PC-3 (cell line): ENCODE measurements around the gene SERPINB6. TPM values are rescaled to one million over a fixed set of nuclear protein-coding genes. Genes with fewer than 3 reads are reported as not detected.

ENCODE experiments used
- ATAC-seq: fragments of 200-7000 bp; cut with Tn5 transposase; 2 replicates; pipeline ENCODE4 v1.9.1; 2020; ENCODE audit warnings: mild to moderate bottlenecking, moderate library complexity
- BruUV-seq: library from RNA; stranded (reverse); fragments of 400-500 nt; replicated peaks from 2 replicates; lab custom pipeline; 2021; lab: Mats Ljungman, UMichigan
- CTCF ChIA-PET: fragments of 300-600 bp; sonication (Branson Sonifier 250); formaldehyde crosslinking; loops from one replicate; lab custom pipeline; 2022; ENCODE audit warnings: antibody characterized with exemption; lab: Charles Lee
- POLR2A ChIA-PET: fragments of 300-600 bp; sonication (Branson Sonifier 250); formaldehyde crosslinking; loops from one replicate; lab custom pipeline; 2022; ENCODE audit warnings: antibody characterized with exemption; ENCODE audit not compliant: unreplicated experiment; lab: Charles Lee
- DNase-seq: peaks from one replicate; pipeline ENCODE4 v3.0.0-alpha.2; 2015
- H2AFZ ChIP-seq: fragments of 300-600 bp; sonication (generic); 2 replicates; pipeline ENCODE4 v1.6.0; 2016; ENCODE audit warnings: antibody characterized with exemption, low read length
- H3F3A ChIP-seq: fragments of 300-600 bp; sonication (generic); one replicate; pipeline ENCODE4 v1.6.0; 2017; ENCODE audit warnings: antibody characterized with exemption, low read length, control low read depth, mild to moderate bottlenecking; ENCODE audit not compliant: unreplicated experiment
- H3K27ac ChIP-seq: fragments of 300-600 bp; sonication (generic); 2 replicates; pipeline ENCODE4 v1.5.1; 2016; ENCODE audit warnings: mild to moderate bottlenecking, low read length
- H3K27me3 ChIP-seq: fragments of 300-600 bp; sonication (generic); 2 replicates; pipeline ENCODE4 v1.6.1; 2016; ENCODE audit warnings: low read length, mixed read lengths
- H3K36me3 ChIP-seq: fragments of 300-600 bp; sonication (generic); 2 replicates; pipeline ENCODE4 v1.6.1; 2016; ENCODE audit warnings: low read depth, mixed run types, low read length, mixed read lengths
- H3K4me1 ChIP-seq: fragments of 300-600 bp; sonication (generic); 2 replicates; pipeline ENCODE4 v1.5.1; 2016; ENCODE audit warnings: low read length; ENCODE audit not compliant: insufficient read depth
- H3K4me2 ChIP-seq: fragments of 300-600 bp; sonication (generic); 2 replicates; pipeline ENCODE4 v1.6.0; 2016; ENCODE audit warnings: low read length
- H3K4me3 ChIP-seq: fragments of 300-600 bp; sonication (generic); 2 replicates; pipeline ENCODE4 v1.5.1; 2016; ENCODE audit warnings: mild to moderate bottlenecking, low read length, mixed read lengths
- H3K79me2 ChIP-seq: fragments of 300-600 bp; sonication (generic); 2 replicates; pipeline ENCODE4 v1.6.1; 2017; ENCODE audit warnings: low read length, mixed read lengths
- H3K9ac ChIP-seq: fragments of 300-600 bp; sonication (generic); 2 replicates; pipeline ENCODE4 v1.6.0; 2016; ENCODE audit warnings: mild to moderate bottlenecking, low read length
- H3K9me2 ChIP-seq: fragments of 300-600 bp; sonication (generic); replicated peaks from 2 replicates; pipeline ENCODE4 v1.6.1; 2016; ENCODE audit warnings: mixed run types, low read length, mixed read lengths
- H3K9me3 ChIP-seq: fragments of 300-600 bp; sonication (generic); 2 replicates; pipeline ENCODE4 v1.6.1; 2016; ENCODE audit warnings: low read length, mixed read lengths
- H4K20me1 ChIP-seq: fragments of 300-600 bp; sonication (generic); 2 replicates; pipeline ENCODE4 v1.6.1; 2016; ENCODE audit warnings: low read length, mixed read lengths
- EZH2 ChIP-seq: fragments of 300-600 bp; sonication (generic); IDR thresholded peaks from one replicate; pipeline ENCODE4 v1.6.1; 2017; ENCODE audit warnings: antibody characterized with exemption, mild to moderate bottlenecking, low read length; ENCODE audit not compliant: unreplicated experiment
- EZH2phosphoT487 ChIP-seq: fragments of 300-600 bp; sonication (generic); IDR thresholded peaks from 2 replicates; pipeline ENCODE4 v1.6.1; 2018; ENCODE audit warnings: mild to moderate bottlenecking, antibody characterized with exemption, low read length, borderline replicate concordance
- intact Hi-C: fragments of 100-400 bp; cut with micrococcal nuclease; formaldehyde crosslinking; loops from 2 replicates; pipeline ENCODE4 v1.9.0; 2023
- total RNA-seq: library from RNA; depleted of rRNA; stranded (reverse); fragments of >200 nt; gene quantifications from 2 replicates; pipeline ENCODE4 v1.2.3, GENCODE V29; 2014
- TF ChIP-seq, protein P1 (sequence below): fragments of 300-600 bp; sonication (generic); conservative IDR thresholded peaks from 2 replicates; pipeline ENCODE4 v1.5.1; 2017; ENCODE audit warnings: antibody characterized with exemption, low read depth, mild to moderate bottlenecking, low read length

Gene SERPINB6
- total RNA-seq, 1 experiment from 2014 or later = 119 TPM

DNA sequence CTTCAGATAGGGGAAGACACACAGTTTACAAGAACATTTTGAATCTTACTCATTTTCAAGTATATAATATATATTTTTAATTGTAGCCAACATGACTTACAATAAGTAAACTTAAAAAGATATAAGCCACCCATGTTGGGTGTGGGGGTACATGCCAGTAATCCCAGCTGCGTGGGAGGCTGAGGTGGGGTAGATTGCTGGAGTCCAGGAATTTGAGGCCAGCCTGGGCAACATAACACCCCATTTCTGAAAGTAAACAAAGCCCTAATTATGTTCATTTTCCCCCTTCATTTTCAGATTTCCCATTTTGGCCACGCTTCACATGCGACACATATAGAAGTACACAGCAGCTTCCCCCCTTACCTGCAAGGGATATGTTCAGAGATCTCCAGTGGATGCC lies 30.5 kb downstream of the SERPINB6 start:
- intact Hi-C loops = no loop called here
- no TSS peak for BruUV-seq
- ChIA-PET CTCF (no interaction called here), POLR2A (no interaction called here)
- H3K9ac ChIP-seq = no peak overlapping the region
- no peak overlapping the region for H3K4me2 ChIP-seq
- no peaks in the 10 kb centered on the region for H4K20me1 ChIP-seq
- no peak overlapping the region for H3K27ac ChIP-seq
- H3K27me3 ChIP-seq = no peaks in the 10 kb centered on the region
- no peaks in the 10 kb centered on the region for H3K36me3 ChIP-seq
- H3K9me2 ChIP-seq = no peaks in the 10 kb centered on the region
- DNase-seq (no peak), ATAC-seq (no peak)
- no peaks in the 10 kb centered on the region for H3K9me3 ChIP-seq
- no peak overlapping the region for H2AFZ ChIP-seq
- H3K79me2 ChIP-seq = no peaks in the 10 kb centered on the region
- no peak overlapping the region for H3K4me3 ChIP-seq
- H3F3A ChIP-seq = no peaks in the 10 kb centered on the region
- H3K4me1 ChIP-seq = no peaks in the 10 kb centered on the region
- TF ChIP-seq EZH2phosphoT487 = no peak
- TF ChIP-seq, protein P1, sequence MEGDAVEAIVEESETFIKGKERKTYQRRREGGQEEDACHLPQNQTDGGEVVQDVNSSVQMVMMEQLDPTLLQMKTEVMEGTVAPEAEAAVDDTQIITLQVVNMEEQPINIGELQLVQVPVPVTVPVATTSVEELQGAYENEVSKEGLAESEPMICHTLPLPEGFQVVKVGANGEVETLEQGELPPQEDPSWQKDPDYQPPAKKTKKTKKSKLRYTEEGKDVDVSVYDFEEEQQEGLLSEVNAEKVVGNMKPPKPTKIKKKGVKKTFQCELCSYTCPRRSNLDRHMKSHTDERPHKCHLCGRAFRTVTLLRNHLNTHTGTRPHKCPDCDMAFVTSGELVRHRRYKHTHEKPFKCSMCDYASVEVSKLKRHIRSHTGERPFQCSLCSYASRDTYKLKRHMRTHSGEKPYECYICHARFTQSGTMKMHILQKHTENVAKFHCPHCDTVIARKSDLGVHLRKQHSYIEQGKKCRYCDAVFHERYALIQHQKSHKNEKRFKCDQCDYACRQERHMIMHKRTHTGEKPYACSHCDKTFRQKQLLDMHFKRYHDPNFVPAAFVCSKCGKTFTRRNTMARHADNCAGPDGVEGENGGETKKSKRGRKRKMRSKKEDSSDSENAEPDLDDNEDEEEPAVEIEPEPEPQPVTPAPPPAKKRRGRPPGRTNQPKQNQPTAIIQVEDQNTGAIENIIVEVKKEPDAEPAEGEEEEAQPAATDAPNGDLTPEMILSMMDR = no peak
- TF ChIP-seq EZH2 = no peak

DNA sequence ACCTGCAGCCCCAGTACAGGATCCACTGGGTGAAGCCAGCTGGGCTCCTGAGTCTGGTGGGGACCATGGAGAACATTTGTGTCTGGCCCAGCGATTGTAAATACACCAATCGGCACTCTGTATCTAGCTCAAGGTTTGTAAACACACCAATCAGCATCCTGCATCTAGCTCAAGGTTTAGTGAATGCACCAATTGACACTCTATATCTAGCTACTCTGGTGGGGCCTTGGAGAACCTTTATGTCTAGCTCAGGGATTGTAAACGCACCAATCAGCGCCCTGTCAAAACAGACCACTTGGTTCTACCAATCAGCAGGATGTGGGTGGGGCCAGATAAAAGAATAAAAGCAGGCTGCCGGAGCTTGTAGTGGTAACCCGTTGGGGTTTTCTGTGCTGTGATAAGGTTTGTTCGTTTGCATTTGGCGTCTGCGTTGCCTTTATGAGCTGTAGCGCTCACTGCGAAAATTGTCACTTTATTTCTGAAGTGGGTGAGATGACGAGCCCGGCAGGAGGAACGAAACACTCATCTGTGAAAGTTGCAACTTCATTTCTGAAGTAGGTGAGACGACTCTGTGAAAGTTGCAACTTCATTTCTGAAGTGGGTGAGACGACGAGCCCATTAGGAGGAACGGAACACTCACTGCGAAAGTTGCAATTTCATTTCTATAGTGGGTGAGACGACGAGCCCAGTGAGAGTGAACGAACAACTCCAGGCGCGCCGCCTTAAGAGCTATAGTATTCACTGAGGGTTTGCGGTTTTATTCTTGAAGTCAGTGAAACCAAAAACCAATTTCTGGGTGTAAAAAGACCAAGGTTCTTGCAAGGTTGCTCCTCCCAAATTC lies 31.1 kb downstream of the SERPINB6 start:
- POLR2A ChIA-PET = no interaction called here
- no peaks in the 10 kb centered on the region for H4K20me1 ChIP-seq
- no peak for DNase-seq
- no peak overlapping the region for H2AFZ ChIP-seq
- no TSS peak for BruUV-seq
- CTCF ChIA-PET = no interaction called here
- H3K27ac ChIP-seq = no peak overlapping the region
- H3K9ac ChIP-seq = no peak overlapping the region
- no peak for TF ChIP-seq EZH2phosphoT487
- TF ChIP-seq EZH2 = no peak
- TF ChIP-seq, protein P1 = no peak
- no peaks in the 10 kb centered on the region for H3K4me1 ChIP-seq
- H3K27me3 ChIP-seq = no peaks in the 10 kb centered on the region
- intact Hi-C loops = no loop called here
- no peak overlapping the region for H3K4me3 ChIP-seq
- H3K9me2 ChIP-seq = no peaks in the 10 kb centered on the region
- no peaks in the 10 kb centered on the region for H3F3A ChIP-seq
- H3K4me2 ChIP-seq = no peak overlapping the region
- H3K36me3 ChIP-seq = no peaks in the 10 kb centered on the region
- H3K79me2 ChIP-seq = no peaks in the 10 kb centered on the region
- ATAC-seq = no peak
- no peaks in the 10 kb centered on the region for H3K9me3 ChIP-seq
